Stimulated activated naive CD8-positive, alpha-beta T cell treated with anti-CD3 and anti-CD28 coated beads, Interleukin-15, amount 100 ng/mL, for 72 hours (primary cell): ENCODE data around the gene SLN.

ENCODE experiments used
- ATAC-seq: fragments of 150-1000 bp; cut with Tn5 transposase; 2 replicates; pipeline ENCODE4 v1.10.0; 2021; ENCODE audit warnings: mild to moderate bottlenecking, moderate library complexity
- DNase-seq, 2 donors: peaks; one replicate each; pipeline ENCODE4 v3.0.0; 2021 to 2022
- H3K27ac Mint-ChIP-seq, 2 donors: one replicate each; pipeline ENCODE4 v1.8.0; 2022; ENCODE audit warnings: mild to moderate bottlenecking in 2 of 2, mixed read lengths in 2 of 2, moderate library complexity in 2 of 2
- H3K27me3 Mint-ChIP-seq: one replicate; pipeline ENCODE4 v1.8.0; 2022; ENCODE audit warnings: mixed read lengths
- H3K4me1 Mint-ChIP-seq: one replicate; pipeline ENCODE4 v1.8.0; 2022; ENCODE audit warnings: mild to moderate bottlenecking, mixed read lengths
- H3K4me3 Mint-ChIP-seq, 2 donors: one replicate each; pipeline ENCODE4 v1.8.0; 2022; ENCODE audit warnings: mild to moderate bottlenecking in 2 of 2, mixed read lengths in 2 of 2, moderate library complexity in 1 of 2
- H3K9me3 Mint-ChIP-seq, 2 donors: one replicate each; pipeline ENCODE4 v1.8.0; 2022; ENCODE audit warnings: mixed read lengths in 2 of 2

The SLN gene

DNA sequence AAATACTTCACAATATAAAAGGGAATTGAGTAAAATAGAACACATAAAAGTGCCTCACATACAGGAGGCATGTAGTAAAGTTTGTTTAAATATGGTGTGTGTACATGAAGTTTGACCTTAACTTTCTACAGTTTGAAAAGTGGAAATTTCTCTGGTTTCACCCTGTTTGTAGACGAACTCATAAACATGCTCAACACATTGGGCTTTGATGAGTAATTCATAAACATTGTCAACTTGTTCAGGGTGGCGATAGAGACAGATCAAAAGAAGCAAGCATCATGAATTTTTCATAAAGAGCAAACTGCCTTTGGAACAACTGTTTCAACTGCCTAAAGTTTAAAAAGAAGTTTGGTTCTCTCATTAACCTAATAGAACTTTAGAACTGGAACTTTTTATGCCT lies 9.1 kb downstream of the SLN start:
- Mint-ChIP-seq H3K4me1 (no peaks in the 10 kb centered on the region), H3K27me3 (peaks cover 41% of the 10 kb centered on the region), H3K4me3 (no peak overlapping the region), H3K27ac (no peak overlapping the region), H3K9me3 (peaks cover 0 to 7% of the 10 kb centered on the region in 2 donors)
- ATAC-seq, result no peak
- no peak for DNase-seq

DNA sequence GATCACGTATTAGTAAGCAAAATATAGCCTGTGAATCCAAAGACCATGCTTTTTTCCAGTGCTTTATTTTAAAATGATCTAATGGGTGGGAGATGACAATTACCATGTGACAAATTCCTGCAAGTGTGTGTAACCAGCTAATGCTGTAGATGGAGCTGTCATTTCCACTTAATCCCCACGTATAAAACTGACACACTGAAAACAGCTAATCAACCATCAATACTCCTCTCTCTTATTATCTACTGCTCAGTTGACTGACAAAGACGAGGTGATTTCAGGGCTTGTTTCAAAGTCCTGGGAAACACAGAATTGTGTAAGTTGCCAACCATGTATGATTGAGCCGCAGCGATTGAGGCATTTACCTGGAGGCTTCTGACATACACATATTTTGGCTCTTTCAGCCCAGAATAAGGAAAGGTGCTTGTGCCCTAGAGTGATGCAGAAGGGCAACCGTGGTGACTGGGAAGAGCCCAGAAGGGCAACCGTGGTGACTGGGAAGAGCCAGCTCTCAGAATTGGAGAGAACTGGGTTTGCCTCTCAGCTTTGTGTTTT lies 9.7 kb downstream of the SLN start:
- DNase-seq, result no peak
- Mint-ChIP-seq H3K27ac (no peak overlapping the region), H3K4me3 (no peak overlapping the region), H3K9me3 (peaks cover 0 to 7% of the 10 kb centered on the region in 2 donors), H3K4me1 (no peaks in the 10 kb centered on the region), H3K27me3 (peaks cover 39% of the 10 kb centered on the region)
- ATAC-seq, result no peak

DNA sequence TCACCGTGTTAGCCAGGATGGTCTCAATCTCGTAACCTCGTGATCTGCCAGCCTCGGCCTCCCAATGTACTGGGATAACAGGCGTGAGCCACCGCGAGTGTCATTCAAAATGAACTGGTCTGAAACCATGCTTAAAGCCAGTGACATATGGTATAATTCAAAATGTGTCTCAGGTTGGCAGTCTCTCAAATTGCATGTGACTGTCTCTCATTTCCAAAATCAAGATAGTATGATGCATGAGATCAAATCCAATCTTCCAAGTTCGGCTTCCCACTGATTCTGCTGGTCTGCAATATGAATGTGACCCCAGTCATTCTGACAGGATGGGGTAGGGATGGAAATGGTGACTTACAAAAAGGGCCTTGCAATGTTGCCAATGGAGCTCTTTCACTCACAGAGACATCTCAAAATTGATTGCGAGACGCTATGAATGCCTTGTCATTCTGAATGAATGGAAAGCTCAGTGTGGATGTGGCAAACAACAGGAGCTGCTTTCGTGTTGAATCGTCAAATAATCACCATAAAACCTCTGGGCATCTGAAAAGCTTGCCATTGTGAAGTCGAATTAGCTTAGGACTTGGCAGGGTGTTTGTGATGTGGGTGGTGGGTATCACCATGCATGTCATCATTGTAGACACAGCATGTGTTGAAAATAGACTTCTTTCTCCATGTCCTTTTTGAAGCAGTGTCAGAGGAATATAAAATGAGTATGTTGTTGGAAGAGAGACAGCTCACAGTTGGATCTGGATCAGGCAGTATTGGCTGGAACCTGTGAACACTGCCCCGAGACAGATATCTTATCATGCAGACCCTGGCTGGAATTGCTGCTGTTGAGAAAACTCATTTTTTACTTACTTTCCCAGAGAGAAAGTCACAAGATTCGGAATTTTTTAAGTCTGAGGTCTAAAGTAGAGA lies 12.2 kb downstream of the SLN start:
- peaks cover 0 to 7% of the 10 kb centered on the region in 2 donors for H3K9me3 Mint-ChIP-seq
- H3K4me3 Mint-ChIP-seq, result no peak overlapping the region
- H3K27me3 Mint-ChIP-seq, result peaks cover 40% of the 10 kb centered on the region
- no peak for DNase-seq
- ATAC-seq, result no peak
- H3K4me1 Mint-ChIP-seq, result no peaks in the 10 kb centered on the region
- H3K27ac Mint-ChIP-seq, result no peak overlapping the region

GRCh38 chr11:107697291-107697690 lies 14.6 kb downstream of the SLN start:
- DNase-seq (no peak), ATAC-seq (no peak)
- H3K27me3 Mint-ChIP-seq, result peaks cover 29% of the 10 kb centered on the region
- H3K27ac Mint-ChIP-seq, result no peak overlapping the region
- no peak overlapping the region for H3K4me3 Mint-ChIP-seq
- H3K4me1 Mint-ChIP-seq, result no peaks in the 10 kb centered on the region
- H3K9me3 Mint-ChIP-seq, result no peaks in the 10 kb centered on the region

DNA sequence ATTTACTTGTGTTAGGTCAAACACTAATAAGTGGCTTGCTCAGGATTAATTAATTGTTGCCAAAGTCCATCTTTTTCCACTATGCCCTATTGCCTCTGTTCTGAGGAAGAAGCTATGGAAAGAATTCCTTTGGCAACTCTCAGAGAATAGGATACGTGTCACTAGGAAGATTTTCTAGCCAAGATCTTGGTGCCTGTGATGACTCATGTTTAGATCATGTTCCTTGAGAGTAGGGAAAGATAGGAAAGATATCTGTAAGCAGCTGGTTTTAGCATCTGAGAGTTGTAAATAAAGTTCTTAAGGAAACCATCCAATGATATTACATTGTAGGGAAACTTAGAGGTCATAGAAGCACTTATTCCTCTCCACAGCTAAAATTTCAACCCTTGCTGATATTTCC lies 15.7 kb downstream of the SLN start:
- H3K4me3 Mint-ChIP-seq, result no peak overlapping the region
- peaks cover 41% of the 10 kb centered on the region for H3K27me3 Mint-ChIP-seq
- DNase-seq (no peak), ATAC-seq (no peak)
- H3K9me3 Mint-ChIP-seq, result no peaks in the 10 kb centered on the region
- no peaks in the 10 kb centered on the region for H3K4me1 Mint-ChIP-seq
- no peak overlapping the region for H3K27ac Mint-ChIP-seq

- H3K9me3 Mint-ChIP-seq, result no peaks in the 10 kb centered on the region
- ATAC-seq (no peak), DNase-seq (no peak)
- H3K27ac Mint-ChIP-seq, result no peak overlapping the region
- no peaks in the 10 kb centered on the region for H3K4me1 Mint-ChIP-seq
- no peak overlapping the region for H3K4me3 Mint-ChIP-seq
- H3K27me3 Mint-ChIP-seq, result peaks cover 41% of the 10 kb centered on the region
Measured at GRCh38 chr11:107695446-107695845, 16.4 kb downstream of the SLN start.

DNA sequence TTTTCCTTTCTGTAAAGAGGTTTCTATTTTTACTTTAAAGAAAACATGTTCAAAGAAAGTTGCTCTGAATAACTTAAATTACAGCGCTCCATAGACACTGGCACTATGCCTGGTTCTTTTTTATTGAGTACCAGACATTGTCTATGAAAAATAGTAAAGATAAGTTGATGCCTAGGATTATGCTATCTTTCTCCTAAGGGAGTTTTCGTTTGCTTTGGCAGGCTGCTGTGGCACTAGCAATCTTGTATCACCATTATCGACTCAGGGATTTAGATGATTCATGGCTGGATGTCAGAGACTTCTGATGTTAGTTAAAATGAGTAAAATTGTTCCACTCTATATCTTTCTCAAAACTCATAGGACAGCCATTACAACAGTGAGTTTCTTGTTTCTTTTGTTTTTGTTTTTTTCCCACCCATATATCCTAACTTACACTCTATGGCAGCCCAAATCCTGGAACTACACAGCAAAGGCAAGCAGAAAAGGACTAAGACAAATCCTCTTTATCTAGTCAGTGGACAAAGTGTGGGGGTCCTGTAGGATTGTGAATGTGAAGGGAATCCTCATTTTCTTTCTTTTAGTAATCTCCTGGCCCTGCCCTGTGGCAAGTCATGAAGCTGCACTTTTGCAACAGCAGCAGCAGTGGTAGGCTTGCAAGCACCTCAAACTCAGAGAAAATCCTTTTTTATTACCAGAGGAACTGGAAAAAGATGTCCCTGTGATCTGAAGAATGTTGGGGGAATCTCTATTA lies 20.7 kb downstream of the SLN start:
- Mint-ChIP-seq H3K27me3 (peaks cover 20% of the 10 kb centered on the region), H3K4me3 (no peak overlapping the region), H3K4me1 (no peaks in the 10 kb centered on the region), H3K9me3 (no peaks in the 10 kb centered on the region), H3K27ac (no peak overlapping the region)
- DNase-seq, result no peak
- ATAC-seq, result no peak

GRCh38 chr11:107689317-107690202 lies 22.3 kb downstream of the SLN start:
- Mint-ChIP-seq H3K9me3 (no peaks in the 10 kb centered on the region), H3K4me3 (peak overlapping the region in 1 of 2 donors; percentile 33), H3K4me1 (no peaks in the 10 kb centered on the region), H3K27me3 (peaks cover 20% of the 10 kb centered on the region), H3K27ac (peak overlapping the region in 1 of 2 donors; percentile 36)
- DNase-seq (peak; percentile 44 to 54), ATAC-seq (peak; percentile 88)

GRCh38 chr11:107688322-107688918 lies 23.4 kb downstream of the SLN start:
- no peak for ATAC-seq
- H3K4me3 Mint-ChIP-seq, result no peak overlapping the region
- H3K27ac Mint-ChIP-seq, result peak overlapping the region in 1 of 2 donors; percentile 27

DNA sequence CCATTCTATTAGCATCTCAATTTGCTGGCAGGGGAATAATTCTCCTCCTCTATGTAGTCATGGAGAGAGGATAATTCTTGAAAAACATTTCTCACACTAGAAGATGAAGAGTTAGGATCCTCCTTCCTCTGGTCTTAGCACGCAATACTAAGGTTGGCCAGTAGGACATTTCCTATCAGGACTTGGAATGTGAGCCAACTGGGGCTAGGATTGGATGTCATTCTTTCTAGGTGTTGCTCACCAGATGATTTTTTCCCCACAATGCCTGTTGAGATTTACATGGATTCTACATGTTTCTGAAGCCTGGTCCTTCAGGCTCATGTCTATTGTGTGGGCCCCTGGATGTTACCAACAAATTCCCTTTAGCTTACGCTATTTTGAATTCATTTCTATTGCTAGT lies 28.0 kb downstream of the SLN start:
- H3K9me3 Mint-ChIP-seq, result no peaks in the 10 kb centered on the region
- no peaks in the 10 kb centered on the region for H3K4me1 Mint-ChIP-seq
- ATAC-seq, result no peak
- H3K27me3 Mint-ChIP-seq, result peaks cover 9% of the 10 kb centered on the region
- DNase-seq, result no peak
- no peak overlapping the region for H3K4me3 Mint-ChIP-seq
- H3K27ac Mint-ChIP-seq, result no peak overlapping the region

More at GRCh38 chr11:107688322-107688918, 23.4 kb downstream of the SLN start:
- Mint-ChIP-seq H3K27me3 (peaks cover 20% of the 10 kb centered on the region), H3K4me1 (no peaks in the 10 kb centered on the region), H3K9me3 (no peaks in the 10 kb centered on the region)
- no peak for DNase-seq

DNA sequence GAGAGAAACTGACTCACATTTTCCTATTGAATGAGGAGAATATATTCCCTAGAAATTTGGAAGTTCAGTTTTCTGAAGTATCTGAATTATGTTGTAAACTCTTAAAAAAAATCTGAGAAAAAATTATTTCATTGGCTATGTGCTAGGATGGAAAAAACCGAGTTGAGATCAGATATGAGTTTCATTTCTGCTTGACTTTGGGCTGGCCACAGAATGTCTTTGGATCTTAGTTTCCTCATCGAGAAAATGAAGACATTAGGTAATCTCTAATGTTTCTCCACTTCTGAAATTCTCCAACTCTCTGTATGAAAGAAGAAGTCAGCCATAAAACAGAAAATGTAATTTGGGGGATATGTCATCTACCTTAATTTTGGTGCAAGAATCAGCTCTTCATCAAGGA lies 28.8 kb downstream of the SLN start:
- Mint-ChIP-seq H3K27me3 (peaks cover 9% of the 10 kb centered on the region), H3K9me3 (no peaks in the 10 kb centered on the region), H3K4me3 (no peak overlapping the region), H3K4me1 (no peaks in the 10 kb centered on the region), H3K27ac (no peak overlapping the region)
- DNase-seq (no peak), ATAC-seq (no peak)

GRCh38 chr11:107682572-107682971 lies 29.3 kb downstream of the SLN start:
- peaks cover 9% of the 10 kb centered on the region for H3K27me3 Mint-ChIP-seq
- no peak overlapping the region for H3K27ac Mint-ChIP-seq
- DNase-seq (no peak), ATAC-seq (no peak)
- H3K4me1 Mint-ChIP-seq, result no peaks in the 10 kb centered on the region
- H3K4me3 Mint-ChIP-seq, result no peak overlapping the region
- H3K9me3 Mint-ChIP-seq, result no peaks in the 10 kb centered on the region

DNA sequence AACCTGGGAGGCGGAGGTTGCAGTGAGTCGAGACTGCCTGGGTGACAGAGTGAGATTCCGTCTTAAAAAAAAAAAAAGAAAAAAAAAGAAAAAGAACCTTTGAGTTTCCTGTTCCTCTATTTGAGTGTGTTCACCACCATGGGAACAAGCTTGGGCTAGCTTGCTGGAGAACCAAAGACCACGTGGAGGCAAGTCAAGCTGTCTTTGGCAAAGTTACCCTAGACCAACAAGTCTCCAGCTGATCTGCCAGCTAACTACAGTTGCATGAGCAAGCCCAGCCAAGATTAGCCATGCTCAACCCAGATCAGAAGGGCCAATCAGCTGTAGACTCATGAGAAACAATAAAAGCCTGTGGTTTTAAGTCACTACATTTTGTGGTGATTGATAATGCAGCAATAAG lies 29.7 kb downstream of the SLN start:
- H3K27me3 Mint-ChIP-seq, result peaks cover 9% of the 10 kb centered on the region
- H3K9me3 Mint-ChIP-seq, result no peaks in the 10 kb centered on the region
- DNase-seq (no peak), ATAC-seq (no peak)
- no peaks in the 10 kb centered on the region for H3K4me1 Mint-ChIP-seq
- no peak overlapping the region for H3K27ac Mint-ChIP-seq
- H3K4me3 Mint-ChIP-seq, result no peak overlapping the region

- H3K27ac Mint-ChIP-seq, result no peak overlapping the region
- no peak for DNase-seq
- no peak overlapping the region for H3K4me3 Mint-ChIP-seq
- H3K4me1 Mint-ChIP-seq, result no peaks in the 10 kb centered on the region
- no peak for ATAC-seq
- peaks cover 16% of the 10 kb centered on the region for H3K27me3 Mint-ChIP-seq
- no peaks in the 10 kb centered on the region for H3K9me3 Mint-ChIP-seq
Measured at GRCh38 chr11:107679255-107680024, 32.4 kb downstream of the SLN start.
